ENCODE data around the gene PLEKHA5.
A peak's percentile ranks its signal among the peaks of the same experiment; 100 is the strongest.

The PLEKHA5 gene

GRCh38 chr12:19129122-19129485 lies 429 bp upstream of the PLEKHA5 start:
- no peak for DNase-seq

DNA sequence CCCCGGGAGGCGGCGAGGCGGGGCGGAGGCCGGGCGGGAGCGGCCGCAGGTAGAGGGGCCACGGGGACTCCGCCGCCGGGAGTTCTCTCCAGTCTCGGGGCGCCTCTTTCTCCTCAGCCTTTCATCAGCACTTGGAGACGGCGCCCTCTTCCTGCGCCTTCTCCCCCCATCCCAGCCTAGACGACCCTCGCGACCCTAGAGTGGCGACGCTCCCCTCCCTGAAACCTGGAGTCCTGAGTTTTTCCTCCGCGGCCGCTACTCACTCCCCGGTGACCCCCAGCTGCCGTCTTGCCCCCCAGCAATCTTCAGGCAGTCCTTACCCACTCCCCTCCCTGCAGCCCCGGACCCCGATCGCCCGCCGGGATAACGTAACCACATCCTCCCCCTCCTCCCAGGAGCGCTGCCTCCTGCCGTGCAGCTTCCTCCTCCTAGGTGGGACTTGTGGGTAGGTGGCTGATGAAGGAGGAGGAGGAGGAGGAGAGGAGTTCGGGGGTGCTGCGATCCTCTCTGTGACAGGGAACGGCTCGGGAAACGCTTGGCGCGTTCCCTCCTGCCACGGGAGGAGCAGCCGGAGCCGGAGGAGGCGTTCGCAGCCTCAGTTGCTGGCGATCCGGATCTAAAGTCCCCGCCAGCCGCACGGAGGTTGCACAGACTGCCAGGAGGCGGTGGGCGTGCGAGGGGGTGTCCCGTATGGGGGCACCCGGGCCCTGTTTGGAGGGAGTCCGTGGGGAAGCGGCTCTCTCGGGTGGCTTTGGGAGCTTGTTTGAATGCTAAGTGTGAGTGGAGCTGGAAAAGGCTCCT lies 891 bp downstream of the PLEKHA5 start:
- peak; percentile 62 for DNase-seq

DNA sequence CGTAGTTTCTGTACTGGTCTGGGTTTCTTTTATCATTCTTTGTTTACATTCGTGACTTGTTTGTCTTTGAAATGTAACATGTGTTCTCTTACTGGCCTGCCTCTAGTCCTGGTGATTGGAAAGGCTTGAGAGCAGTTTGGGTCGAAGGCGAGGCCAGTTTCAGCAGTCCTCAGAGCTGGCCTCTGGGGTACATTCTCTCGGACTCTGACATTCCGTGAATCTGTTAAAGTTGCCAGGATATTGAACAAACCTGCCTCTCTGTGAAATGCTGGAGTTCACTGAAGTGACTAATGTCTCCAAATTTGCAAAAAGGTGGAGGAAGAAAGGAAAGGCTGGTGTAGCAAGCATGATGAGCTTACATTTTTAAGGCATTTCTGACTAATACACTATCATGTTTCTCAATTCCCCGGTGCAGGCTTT lies 1.5 kb downstream of the PLEKHA5 start:
- DNase-seq, result peak; percentile 38

DNA sequence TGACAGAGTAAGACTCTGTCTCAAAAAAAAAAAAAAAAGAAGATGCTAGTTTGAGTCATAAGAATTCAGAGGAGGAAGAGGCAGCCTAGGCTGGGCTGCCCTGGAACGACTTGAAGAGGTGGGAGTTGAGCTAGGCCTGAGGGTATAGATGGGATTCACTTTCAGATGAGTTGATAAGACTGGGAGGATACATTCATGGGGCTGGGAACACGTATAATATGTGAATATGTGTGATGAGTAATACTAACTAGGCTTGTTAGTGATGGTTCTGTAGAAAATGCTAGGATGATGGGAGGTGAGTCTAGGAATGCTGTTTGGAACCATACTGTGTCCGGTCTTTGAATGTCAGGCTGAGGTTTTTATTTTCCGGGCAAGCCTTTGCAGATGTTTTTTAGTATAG lies 9.0 kb downstream of the PLEKHA5 start:
- no peak for DNase-seq

DNA sequence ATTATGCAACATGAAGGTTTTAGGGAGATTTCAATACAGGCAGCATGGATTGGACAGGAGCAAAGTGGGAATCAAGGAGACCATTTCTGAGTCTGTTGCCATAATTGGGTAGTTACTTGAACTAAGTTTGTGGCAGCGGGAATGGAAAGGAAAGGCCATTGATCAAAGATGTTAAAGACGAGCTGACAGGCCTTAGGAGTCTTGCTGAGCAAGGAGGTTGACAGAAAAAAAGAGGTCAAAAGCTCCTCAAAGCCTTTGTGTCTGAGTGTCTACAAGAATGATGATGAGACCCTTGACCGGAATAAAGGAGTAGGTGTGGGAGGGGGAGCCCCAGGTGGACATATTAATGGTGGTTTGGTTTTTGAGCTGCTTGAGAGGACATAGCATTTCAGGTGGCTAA lies 9.4 kb downstream of the PLEKHA5 start:
- DNase-seq, result no peak

DNA sequence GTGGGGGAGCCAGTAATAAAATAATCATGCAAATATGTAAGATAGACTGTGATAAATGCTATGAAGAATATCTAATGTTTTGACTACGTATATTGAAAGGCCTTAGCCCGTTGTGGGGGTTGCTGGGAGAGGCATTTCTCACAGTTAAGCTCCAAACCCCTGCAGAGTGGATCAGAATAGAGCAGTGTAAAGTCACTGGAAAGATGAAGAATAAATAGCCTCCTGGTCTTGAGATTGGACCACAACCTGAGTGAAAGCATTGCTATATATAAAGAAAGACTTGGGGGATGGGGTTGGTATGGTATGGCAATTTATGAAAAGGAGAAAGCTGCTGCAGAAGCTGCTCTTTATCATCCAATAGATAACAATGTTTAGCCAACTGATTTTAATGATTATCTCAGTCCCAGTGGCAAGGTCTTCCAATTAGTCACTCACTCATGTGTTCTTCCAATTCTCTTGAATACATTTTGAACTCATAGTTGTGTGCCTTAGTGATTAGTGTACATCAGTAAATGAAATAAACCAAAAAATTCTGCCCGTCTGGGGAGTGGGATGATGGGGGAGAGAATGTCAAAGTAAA lies 10.2 kb downstream of the PLEKHA5 start:
- no peak for DNase-seq

GRCh38 chr12:19140381-19141236 lies 11.1 kb downstream of the PLEKHA5 start:
- DNase-seq, result no peak

GRCh38 chr12:19142499-19142898 lies 13.0 kb downstream of the PLEKHA5 start:
- DNase-seq, result no peak

DNA sequence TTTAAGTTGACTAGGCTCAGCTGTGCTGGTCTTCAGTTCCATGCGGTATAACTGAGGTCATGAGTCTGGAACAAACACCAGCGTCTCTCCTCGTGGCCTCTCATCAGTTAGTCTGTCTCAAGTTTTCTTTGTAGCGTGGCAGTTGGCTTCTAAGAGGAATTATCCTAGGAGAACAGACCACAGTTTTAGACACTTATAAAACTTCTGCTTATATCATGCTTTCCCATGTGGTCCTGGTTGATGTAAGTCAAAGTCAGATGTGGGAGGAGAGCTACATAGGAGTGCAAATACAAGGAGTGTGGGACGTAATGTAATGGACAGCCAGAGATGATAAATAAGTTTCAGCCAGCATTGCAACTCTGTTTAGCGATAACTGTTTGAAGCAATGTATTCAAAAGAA lies 14.8 kb downstream of the PLEKHA5 start:
- DNase-seq, result no peak

DNA sequence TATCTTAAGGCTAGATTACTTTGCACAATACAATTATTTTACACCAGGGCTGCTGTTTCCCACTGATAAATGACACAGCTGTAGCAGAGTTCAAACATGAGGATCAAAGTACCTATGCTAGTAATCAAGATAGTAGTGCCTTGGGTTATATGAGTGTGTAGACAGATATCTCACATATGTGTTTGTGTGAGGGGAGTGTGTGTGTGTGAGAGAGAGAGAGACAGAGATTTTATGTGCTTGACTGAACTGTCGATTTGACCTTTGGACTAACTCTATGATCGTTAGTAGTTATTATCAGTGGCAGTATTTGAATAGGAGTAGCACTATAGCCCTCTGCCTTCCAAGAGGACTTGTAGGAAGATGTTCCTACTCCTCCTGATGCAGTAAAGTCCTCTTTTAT lies 15.5 kb downstream of the PLEKHA5 start:
- no peak for DNase-seq

DNA sequence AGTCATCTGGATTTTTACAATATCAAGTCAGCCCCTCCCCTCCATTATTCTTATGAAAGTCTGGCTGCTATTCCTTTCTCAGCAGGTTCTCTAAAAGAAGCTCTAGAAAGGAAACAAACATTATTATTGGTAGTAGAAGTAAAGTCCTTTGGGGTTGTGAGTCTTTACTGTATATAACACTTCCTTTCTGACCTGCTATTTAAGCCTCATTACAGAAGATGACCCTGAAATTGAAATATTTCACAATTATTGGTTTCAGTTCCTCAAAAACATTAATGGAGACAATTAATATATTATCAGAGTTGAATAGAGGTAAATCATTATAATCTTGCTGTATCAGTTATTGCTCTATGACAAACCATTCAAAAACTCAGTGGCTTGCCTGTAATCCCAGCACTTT lies 19.3 kb downstream of the PLEKHA5 start:
- no peak for DNase-seq

GRCh38 chr12:19150273-19150900 lies 20.9 kb downstream of the PLEKHA5 start:
- DNase-seq, result no peak

GRCh38 chr12:19151298-19151697 lies 21.8 kb downstream of the PLEKHA5 start:
- no peak for DNase-seq

- no peak for DNase-seq
Measured at GRCh38 chr12:19153396-19153795, 23.9 kb downstream of the PLEKHA5 start.

- DNase-seq, result no peak
Measured at GRCh38 chr12:19154686-19155085, 25.2 kb downstream of the PLEKHA5 start.

GRCh38 chr12:19155981-19156734 lies 26.6 kb downstream of the PLEKHA5 start:
- no peak for DNase-seq

DNA sequence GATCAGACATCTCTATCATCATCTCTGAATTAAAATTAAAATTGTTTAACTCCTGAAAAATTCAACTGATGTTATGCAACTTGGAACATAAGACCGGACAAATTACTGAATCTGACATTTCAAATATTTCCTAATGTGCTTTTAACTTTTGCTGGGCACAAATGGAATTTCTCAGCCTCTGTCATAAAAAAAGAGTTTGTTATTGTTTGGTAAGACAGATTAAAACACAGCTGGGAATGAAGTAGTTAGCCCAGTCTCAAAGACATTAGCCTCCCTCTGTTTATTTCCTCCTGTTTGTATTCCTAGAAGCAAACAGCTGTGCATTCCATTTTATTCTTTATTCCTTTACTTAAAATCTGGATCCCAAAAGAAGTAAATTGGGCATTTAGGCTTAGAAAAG lies 29.4 kb downstream of the PLEKHA5 start:
- DNase-seq, result no peak

DNA sequence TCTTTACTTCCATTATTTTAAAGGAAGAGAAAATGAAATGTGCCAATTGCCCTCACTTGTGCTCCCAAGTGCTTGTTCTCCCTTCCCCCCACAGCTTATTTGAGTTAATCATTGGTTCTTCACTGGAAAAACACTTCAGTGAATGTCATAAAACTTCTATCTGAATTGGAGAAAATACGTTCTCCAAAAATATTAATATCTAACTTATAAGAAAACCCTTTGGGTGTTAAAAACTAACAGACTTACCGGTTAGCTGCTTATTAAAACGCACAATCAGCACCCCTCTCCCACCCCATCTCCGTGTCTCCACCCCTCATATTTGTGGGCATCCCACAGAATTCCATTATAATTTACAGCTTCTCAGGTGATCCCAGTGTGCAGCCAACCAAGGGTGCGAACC lies 31.7 kb downstream of the PLEKHA5 start:
- no peak for DNase-seq

- DNase-seq, result no peak
Measured at GRCh38 chr12:19165451-19165850, 35.9 kb downstream of the PLEKHA5 start.

GRCh38 chr12:19166387-19166786 lies 36.9 kb downstream of the PLEKHA5 start:
- no peak for DNase-seq

DNA sequence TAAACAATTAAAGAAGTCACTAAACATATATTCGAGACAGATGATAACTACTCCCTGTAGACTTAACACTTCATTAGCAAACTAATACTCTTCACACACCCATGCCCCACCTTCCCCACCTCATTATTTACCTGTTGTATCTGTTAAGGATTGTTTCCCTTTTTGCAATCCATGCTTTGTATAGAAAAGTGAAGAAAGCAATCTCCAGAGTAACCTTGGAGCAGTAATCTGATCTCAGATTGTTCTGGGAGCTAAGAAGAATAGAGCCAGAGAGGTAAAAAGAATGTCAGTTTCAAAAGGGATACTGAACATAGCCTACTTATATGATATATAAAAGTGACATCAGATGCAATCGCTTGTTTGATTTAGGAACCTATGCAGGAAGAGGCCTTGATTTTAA lies 37.4 kb downstream of the PLEKHA5 start:
- no peak for DNase-seq

DNA sequence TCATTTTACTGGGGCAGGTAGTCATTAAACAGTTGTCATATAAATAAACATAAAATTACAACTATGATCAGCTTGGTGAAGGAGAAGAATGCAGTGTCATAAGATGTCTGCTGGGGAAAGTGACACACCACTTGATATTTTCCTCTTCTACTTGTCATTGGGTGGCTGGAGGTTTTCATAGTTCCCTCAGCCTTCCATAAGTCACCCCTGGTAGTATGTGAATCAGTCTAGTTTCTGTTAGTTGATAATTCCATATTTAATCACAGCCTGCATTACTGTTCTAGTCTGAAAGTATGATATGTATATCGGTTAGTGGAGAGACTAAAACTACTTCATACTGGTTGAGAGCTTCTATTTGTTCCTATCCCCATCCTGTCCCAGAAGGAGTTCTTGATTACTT lies 38.2 kb downstream of the PLEKHA5 start:
- DNase-seq, result no peak

DNA sequence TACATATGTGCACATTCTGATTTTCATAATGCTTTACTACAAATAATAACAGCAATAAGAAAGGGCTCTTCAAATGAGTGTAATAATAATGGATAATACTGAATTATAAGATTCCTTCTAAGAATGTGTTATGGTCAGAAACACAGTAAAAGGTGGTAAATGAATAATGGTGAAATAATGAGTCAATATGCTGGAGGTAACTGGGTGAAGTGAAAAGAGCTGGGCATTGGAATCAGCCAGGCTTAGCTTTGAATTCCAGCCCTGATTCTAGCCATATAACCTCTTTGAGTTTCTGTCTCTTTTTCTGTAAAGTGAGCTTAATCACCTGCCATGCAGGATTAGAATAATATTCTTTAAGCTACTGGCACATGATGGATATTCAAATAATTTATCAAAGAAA lies 39.1 kb downstream of the PLEKHA5 start:
- DNase-seq, result no peak

Data from right hindlimb (tissue), 1 donor.